Measurements from ENCODE around the gene UBR4. TPM values are rescaled to one million over a fixed set of nuclear protein-coding genes. Genes with fewer than 3 reads are reported as not detected.

The UBR4 gene
- total RNA-seq, 1 experiment from 2014 or later = 107 TPM

GRCh38 chr1:19205403-19205802 lies 4.7 kb downstream of the UBR4 start:
- Histone ChIP-seq H3K4me3 (replicated peaks in 1 of 2; ENCODE audit: low read depth in 1 of 2, low read length in 2 of 2) (no peak overlapping the region), H3K27me3 (ENCODE audit: insufficient read depth, low read length) (no peaks in the 10 kb centered on the region), H3K9me3 (ENCODE audit: control insufficient read depth in 1 of 2, insufficient read depth in 1 of 2, low read depth in 1 of 2, low read length in 2 of 2) (no peaks in the 10 kb centered on the region), H3K79me2 (ENCODE audit: insufficient read depth, low read length) (peaks cover 98% of the 10 kb centered on the region), H4K20me1 (ENCODE audit: insufficient read depth) (no peaks in the 10 kb centered on the region; the same call in 1 of the 2 replicates), H3K36me3 (ENCODE audit: control insufficient read depth in 1 of 2, insufficient read depth in 2 of 2, low read length in 2 of 2) (peaks cover 0 to 5% of the 10 kb centered on the region in 2 experiments; a peak in 1 of 4 replicates), H3K4me2 (ENCODE audit: low read length) (no peak overlapping the region), H3K4me1 (ENCODE audit: control insufficient read depth in 1 of 2, insufficient read depth in 2 of 2, low read length in 2 of 2) (peaks cover 5 to 18% of the 10 kb centered on the region in 2 experiments), H3K9ac (ENCODE audit: low read length) (no peak overlapping the region), H2AFZ (ENCODE audit: low read depth, low read length, poor library complexity, severe bottlenecking) (no peak overlapping the region), H3K27ac (ENCODE audit: low read depth, low read length) (no peak overlapping the region), H3K9me2 (ENCODE audit: insufficient read depth) (no peaks in the 10 kb centered on the region)
- intact Hi-C loops (cut with micrococcal nuclease) = no loop called here
- ChIA-PET CTCF (no interaction called here), RAD21 (ENCODE audit: low non-redundant PET in 1 of 2, low total read pairs in 2 of 2, uncharacterized antibody in 2 of 2, unreplicated experiment in 2 of 2) (no interaction called here), POLR2A (no interaction called here)
- no TSS peak for BruUV-seq (replicated peaks)
- DNase-seq (ENCODE audit: low read depth, low spot score) = no peak
- TF ChIP-seq MAX (IDR thresholded peaks at IDR 0.05) (no peak), ATF3 (IDR thresholded peaks at IDR 0.05) (no peak), SRF (IDR thresholded peaks at IDR 0.05; ENCODE audit: low read depth) (no peak), JUND (IDR thresholded peaks at IDR 0.05) (no peak)
- ATAC-seq = no peak

- intact Hi-C loops (cut with micrococcal nuclease) = no loop called here
- POLR2A ChIA-PET = no interaction called here
- H3K9me2 ChIP-seq (ENCODE audit: insufficient read depth) = no peaks in the 10 kb centered on the region
- H3K79me2 ChIP-seq (ENCODE audit: insufficient read depth, low read length) = peaks cover 100% of the 10 kb centered on the region
- peaks cover 5 to 17% of the 10 kb centered on the region in 2 experiments for H3K4me1 ChIP-seq (ENCODE audit: control insufficient read depth in 1 of 2, insufficient read depth in 2 of 2, low read length in 2 of 2)
- ATAC-seq (no peak), DNase-seq (ENCODE audit: low read depth, low spot score) (no peak)
- H3K4me3 ChIP-seq (replicated peaks in 1 of 2; ENCODE audit: low read depth in 1 of 2, low read length in 2 of 2) = no peak overlapping the region
- H3K27ac ChIP-seq (ENCODE audit: low read depth, low read length) = no peak overlapping the region
- no TSS peak for BruUV-seq (replicated peaks)
- H3K4me2 ChIP-seq (ENCODE audit: low read length) = no peak overlapping the region
- RAD21 ChIA-PET (ENCODE audit: low non-redundant PET in 1 of 2, low total read pairs in 2 of 2, uncharacterized antibody in 2 of 2, unreplicated experiment in 2 of 2) = no interaction called here
- no peak overlapping the region for H3K9ac ChIP-seq (ENCODE audit: low read length)
- no peak overlapping the region for H2AFZ ChIP-seq (ENCODE audit: low read depth, low read length, poor library complexity, severe bottlenecking)
- CTCF ChIA-PET = no interaction called here
- no peaks in the 10 kb centered on the region for H3K9me3 ChIP-seq (ENCODE audit: control insufficient read depth in 1 of 2, insufficient read depth in 1 of 2, low read depth in 1 of 2, low read length in 2 of 2)
- no peaks in the 10 kb centered on the region for H3K27me3 ChIP-seq (ENCODE audit: insufficient read depth, low read length)
- peaks cover under 1 to 8% of the 10 kb centered on the region in 2 experiments; a peak in 1 of 4 replicates for H3K36me3 ChIP-seq (ENCODE audit: control insufficient read depth in 1 of 2, insufficient read depth in 2 of 2, low read length in 2 of 2)
- TF ChIP-seq FOSL1 (IDR thresholded peaks at IDR 0.05; ENCODE audit: low read depth) = no peak
- TF ChIP-seq EGR1 (IDR thresholded peaks at IDR 0.05; ENCODE audit: low read depth) = no peak
- TF ChIP-seq ELF1 (IDR thresholded peaks at IDR 0.05; ENCODE audit: borderline replicate concordance, low read depth) = no peak
- TF ChIP-seq SRF (IDR thresholded peaks at IDR 0.05; ENCODE audit: low read depth) = no peak
- no peak for TF ChIP-seq CEBPB (IDR thresholded peaks at IDR 0.05; ENCODE audit: low read depth)
- no peak for TF ChIP-seq REST (IDR thresholded peaks at IDR 0.05; ENCODE audit: low read depth)
- no peak for TF ChIP-seq TCF7L2 (IDR thresholded peaks at IDR 0.05; ENCODE audit: borderline replicate concordance, extremely low read depth, insufficient read depth, insufficient read length)
- no peak for TF ChIP-seq SIN3A (IDR thresholded peaks at IDR 0.05; ENCODE audit: low read depth)
- TF ChIP-seq MAX (IDR thresholded peaks at IDR 0.05) = no peak
- TF ChIP-seq SP1 (IDR thresholded peaks at IDR 0.05; ENCODE audit: low read depth) = no peak
- no peak for TF ChIP-seq CBX3 (IDR thresholded peaks at IDR 0.05; ENCODE audit: low read depth)
- no peak for TF ChIP-seq POLR2AphosphoS5 (IDR thresholded peaks at IDR 0.05; ENCODE audit: low read depth, low read length)
- no peaks in the 10 kb centered on the region; the same call in 1 of the 2 replicates for H4K20me1 ChIP-seq (ENCODE audit: insufficient read depth)
Measured at GRCh38 chr1:19204446-19205266, 5.4 kb downstream of the UBR4 start.

Data from HCT116 (cell line).